Dedifferentiated amniotic fluid mesenchymal stem cell (primary cell): ENCODE measurements around the gene GAS2L2.
A peak's percentile ranks its signal among the peaks of the same experiment; 100 is the strongest.
"Not testable (repeated sequence)": the region's sequence is repeated elsewhere in the genome, so short reads cannot be mapped to it uniquely, and the experiment has no call there.

Experiments used
- DNase-seq: peaks from one replicate; pipeline ENCODE4 v3.0.0-alpha.2; 2016; ENCODE audit errors: extremely low spot score

Gene GAS2L2

DNA sequence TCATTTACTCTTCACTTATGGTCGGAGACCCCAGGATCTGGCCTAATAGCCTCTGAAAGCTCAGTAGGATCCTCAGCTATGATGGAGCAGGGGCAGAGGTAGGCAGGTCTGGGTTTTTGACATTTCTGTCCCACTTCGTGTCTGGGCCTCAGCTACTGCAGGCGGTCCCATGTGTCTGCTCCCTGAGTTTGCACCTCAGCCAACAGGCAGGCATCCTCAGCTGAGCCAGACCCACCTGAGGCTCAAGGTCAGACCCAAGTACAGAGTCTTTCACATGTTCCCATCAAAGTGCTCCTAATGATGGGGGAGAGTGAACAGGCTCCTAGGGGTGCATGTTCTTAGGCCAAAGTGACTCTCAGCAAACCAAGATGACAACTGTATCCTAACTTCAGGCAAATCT lies 24.5 kb downstream of the GAS2L2 start:
- no peak for DNase-seq

DNA sequence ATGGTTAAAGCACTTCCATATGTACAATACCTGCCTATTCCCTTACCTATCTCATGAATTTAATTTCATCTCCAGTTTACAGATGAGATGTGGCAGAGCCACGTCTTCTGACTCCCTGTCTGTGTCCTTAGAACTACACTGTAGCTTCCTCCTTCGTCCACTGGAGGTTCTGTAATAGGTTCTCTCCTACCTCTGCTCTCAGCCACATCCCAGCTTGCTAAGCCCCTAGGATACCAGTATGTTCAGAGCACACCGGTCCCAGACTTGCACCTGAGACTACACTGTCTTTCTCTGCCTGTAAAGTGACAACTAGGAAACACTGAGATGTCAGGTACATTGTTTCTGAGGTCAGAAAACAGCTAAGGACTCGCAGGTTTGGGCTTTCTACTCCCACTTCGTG lies 25.4 kb downstream of the GAS2L2 start:
- DNase-seq: no peak

DNA sequence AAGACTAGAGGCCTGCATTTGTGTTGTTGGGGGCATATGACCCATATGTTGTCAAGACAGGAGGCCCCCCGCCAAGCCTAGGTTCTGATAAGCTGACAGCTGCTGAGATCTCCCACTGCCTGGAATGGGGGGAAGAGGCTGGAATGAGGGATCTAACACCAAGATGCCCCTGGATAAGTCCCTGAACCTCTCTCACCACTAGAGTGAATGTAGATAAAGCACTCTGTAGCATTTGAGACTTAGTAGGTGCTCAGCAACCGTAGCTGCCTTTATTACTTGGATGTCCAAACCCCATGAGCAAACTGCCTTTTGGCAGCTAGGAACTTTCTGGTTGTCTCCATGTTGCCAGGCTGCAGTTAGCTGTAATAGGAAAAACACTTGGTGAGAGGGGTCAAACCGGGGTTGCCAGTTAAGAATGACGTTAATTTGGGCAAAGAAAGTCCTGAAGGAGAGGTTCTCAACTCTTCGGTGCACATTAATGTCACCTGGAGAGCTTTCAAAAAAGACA lies 26.0 kb downstream of the GAS2L2 start:
- no peak for DNase-seq

DNA sequence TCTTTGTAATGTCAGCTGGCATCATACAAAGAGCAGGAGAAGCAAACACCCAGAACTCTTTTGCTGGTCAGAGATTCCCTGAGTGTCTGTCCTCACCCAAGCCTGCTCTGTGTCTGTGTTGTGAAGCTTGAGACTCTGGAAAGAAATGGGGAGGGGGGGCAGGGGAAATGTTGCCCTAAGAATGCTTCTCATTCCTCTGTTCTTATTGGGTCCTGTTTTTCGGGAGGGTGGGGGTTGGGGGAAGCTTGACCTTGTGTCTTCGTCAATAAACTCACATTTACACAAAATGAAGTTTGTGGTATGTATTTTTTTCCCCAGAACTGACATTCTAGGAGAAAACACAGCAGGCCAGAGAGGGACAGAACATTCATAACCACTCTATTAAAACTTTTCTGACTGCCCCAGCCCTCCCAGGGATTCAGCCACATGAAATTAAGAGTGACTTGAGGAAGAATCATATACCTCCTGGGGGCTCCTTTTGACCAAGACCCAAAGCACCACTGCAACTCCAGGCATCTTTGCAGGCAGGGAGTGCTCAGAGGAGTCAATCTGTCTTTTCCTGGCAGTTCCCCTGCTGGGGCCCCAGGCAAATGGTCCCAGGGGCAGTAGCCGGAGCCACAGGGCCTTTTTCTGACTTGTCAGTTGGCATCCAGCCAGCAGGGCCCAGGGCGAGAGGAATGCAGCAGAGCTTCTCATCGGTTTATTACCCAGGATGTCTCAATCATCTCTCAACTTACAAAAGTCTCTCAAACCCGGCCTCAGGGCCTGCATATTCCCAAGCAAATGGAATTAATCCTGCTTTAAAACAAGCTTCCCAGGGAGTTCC lies 26.7 kb downstream of the GAS2L2 start:
- peak; percentile 89 for DNase-seq

DNA sequence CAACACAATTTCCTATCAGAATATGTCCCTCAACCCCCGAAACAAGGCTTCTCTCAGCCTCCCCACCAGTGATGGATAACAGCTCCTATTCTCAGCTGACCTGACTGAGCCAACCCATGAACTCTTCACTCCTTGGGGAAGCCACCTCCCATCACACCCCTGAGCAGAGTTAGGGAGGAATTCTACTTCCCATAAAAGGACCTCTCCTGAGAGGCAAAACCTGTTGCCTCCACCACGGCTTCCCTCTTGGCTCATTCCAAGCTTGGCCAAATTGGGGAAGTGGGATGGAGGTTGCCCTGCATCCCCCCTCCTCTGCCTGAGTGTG lies 27.3 kb downstream of the GAS2L2 start:
- no peak for DNase-seq

DNA sequence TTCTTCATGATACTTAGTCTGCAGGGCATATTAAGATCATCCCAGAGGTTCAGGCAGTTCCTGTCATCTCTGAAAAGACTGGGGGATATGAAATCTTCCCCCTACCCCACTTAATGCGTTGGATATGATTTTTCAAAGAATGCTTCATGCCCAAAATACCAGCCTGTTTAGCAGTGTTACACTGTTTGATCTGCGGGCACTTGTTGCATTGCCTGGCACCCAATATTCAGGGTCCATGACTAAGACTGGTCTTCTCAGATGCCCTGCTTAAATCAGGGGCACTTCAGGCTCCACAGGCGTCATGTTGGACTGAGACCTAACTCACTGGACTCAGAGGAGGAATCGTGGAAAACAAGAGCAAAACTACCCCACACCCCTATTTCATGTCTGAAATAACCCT lies 28.0 kb downstream of the GAS2L2 start:
- no peak for DNase-seq

DNA sequence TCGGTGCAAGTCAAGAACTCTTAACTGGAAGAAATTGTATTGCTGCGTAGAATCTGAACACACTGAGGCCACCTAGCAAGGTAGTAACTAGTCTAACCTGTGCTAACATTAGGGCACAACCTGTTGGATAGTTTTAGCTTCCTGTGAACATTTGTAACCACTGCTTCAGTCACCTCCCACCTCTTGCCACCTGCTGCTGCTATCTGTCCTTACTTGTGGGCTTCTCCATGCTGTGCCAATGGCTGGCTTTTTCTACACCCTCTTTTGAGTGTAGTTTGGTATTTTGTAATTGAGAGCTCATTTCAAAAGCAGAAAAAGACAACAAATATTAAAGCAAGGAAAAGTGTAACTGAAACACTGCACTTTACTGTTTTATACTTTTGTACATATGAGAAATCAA lies 29.3 kb downstream of the GAS2L2 start:
- no peak for DNase-seq

DNA sequence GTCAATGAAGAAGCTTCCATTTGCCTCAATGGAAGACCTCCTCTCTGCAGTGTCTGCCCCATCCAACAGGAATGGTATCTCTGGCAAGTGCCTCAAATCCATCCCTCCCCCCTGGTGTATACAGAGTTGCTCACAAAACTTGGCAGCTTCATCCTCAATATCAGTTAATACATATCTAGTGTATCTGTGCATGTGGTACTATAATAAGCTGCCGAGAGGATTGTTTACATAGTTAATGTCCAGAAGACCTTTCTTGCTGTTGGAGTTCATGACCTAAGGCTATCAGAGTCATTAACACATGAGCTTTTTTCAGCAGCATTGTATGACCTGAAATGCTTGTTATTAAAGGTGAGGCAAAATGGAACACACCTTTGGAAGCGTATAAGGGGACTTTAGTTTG lies 35.6 kb downstream of the GAS2L2 start:
- no peak for DNase-seq

DNA sequence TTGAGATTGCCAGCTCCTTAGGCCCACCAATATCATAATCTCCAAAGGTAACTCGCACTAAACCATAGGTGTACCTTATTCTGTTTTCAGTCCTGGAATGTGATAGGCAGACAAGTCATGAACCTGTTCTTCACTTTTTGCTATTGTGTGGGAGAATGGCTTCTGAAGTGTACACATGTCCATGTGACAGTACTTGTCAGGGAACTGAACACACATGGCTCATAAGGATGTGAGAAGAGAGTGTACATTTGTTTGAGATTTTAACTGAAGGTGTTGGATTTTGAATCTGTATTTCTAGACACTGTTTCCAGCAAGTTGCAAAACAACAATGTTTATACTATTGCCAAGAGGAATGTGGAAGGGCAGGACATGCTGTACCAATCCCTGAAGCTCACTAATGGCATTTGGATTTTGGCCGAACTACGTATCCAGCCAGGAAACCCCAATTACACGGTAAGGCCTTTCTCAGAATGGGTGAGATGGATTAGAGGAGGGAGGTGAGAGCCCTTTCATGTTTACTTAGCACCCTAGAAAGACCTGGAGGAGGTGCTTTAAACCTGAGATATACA lies 36.1 kb downstream of the GAS2L2 start:
- DNase-seq: peak; percentile 29

DNA sequence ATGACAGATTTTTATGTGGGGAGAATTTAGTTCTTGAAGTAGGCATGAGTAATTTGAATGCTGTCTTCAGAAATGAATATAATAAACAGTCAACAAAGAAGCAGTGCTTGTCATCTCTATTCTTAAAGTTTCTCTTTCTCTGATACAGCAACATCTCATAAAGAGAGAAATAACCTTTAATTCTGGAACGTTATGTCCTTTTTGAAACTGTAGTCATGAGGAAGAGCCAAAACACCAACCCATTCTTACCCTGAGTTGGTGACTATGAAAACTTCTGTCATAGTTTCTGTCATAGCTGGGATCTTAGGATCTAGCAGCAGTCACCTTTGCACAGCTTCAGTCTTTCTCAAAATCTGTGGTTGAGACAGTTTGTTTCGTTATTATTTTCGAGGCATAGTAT lies 36.9 kb downstream of the GAS2L2 start:
- no peak for DNase-seq

DNA sequence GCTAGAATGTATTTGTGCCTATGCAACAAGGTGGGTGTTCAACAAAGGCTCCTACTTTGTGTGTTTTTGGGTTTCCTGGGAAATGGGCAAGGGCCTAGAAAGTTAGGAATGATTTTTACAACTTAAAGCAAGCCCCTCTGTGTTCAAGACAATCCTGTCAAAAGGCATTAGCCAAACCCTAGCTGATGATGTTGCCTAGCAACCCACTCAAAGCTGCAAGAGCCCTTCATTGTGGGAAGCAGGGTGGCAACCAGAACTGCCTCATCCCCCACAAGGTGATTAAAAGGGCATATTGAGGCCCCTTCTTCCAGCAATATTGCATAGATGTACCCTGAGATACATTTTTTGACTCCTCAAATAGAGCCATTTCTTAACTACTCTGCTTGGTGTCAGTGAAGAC lies 37.6 kb downstream of the GAS2L2 start:
- no peak for DNase-seq

DNA sequence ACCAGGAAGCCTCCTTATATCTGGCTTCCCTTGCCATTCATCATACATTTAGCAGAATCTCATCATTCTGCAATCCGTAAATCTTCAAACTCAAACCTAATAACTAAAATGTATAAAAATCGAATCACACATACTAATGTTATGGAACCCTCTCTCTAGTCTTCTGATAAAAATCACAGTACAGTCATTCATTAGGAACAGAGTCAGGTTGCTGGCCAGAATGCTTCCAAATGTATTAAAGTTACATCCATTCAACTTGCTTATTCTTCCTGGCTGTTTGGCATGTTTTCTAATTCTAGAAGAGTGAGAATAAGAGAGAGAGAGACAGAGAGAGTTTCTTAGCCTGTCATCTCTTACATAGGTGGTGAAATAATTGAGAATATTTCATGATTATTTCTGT lies 38.1 kb downstream of the GAS2L2 start:
- no peak for DNase-seq

DNA sequence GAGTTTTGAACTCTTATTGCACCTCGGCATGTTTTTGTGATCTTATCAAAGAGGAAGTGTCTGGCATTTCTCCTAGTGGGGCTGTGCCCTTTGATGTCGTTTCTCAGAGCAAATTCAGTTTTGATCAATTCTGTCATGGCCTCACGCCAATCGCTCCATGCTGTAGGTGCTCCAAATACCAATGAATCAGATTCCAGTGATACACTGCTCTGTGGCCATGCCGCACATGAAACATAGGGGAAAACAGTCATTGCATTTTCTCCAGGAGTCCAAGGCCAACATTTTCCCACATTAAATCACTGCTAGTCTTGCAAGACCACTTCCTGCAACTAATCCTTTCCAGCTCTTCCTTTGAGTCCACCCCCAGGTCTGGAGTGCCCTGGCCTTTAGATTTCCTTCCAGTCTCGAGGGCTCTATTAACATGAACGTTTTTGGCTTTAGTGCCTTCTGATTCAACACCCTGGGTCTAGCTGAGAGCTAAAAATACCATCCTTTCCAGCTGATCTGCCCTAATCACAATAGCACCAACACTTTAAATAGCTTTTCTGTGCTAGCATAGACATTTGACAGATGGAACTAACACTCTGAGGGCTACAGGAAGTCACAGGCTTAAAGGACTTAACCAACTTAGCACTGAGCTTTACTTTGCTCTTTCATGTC lies 39.8 kb downstream of the GAS2L2 start:
- peak; percentile 40 for DNase-seq

DNA sequence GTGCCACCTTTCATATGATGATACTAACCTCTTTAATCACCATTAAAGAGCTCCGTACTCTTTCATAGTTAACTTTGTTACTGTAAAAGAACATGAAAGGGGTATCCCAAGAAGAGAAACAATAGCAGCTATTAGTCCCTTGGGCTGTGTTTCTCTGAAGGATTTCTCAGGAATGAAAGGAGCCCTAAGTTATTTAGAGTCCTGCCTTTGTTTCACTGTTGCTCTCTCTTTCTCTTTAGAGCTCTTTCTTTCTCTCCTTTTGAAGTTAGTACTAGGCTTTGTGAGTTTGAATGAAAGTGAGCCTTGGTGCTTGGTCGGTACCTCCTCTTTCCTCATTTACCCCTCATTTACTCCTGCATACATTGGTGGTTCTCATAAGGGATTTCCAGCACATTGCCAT lies 42.1 kb downstream of the GAS2L2 start:
- DNase-seq: no peak

DNA sequence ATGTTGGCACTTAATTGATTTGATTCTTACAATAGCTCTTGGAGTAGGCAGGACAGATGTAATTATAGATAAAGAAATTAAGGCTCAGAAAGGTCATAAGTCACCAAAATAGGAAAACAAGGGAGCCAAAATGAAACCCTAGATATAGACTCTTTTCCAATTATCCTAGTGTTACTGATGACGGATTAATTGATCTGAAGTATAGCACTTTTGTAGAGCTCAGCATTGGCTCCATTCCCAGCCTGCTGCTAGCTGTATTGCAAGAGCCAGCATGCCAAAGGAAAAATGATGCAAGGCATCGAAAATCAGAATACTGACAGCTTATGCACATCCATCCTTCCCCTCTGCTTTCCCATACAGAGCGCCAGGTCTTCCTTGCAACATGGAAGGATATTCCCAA lies 43.2 kb downstream of the GAS2L2 start:
- peak; percentile 81 for DNase-seq

DNA sequence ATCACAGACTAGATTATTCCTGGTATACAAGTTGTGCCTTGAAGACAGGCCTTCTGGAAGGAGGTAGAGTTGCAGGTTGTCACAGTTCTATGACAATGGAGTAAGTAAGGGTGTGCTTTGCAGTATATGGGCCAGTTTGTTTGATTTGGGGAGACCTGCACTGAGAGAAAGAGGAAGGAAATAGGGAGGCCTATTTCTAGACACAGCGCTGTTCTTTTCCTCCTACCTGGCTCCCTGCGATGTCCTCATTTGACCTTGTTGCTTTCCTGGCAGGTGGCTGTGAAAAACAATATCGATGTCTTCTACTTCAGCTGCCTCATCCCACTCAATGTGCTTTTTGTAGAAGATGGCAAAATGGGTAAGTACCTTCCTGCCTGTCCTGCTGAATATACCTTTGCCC lies 44.1 kb downstream of the GAS2L2 start:
- DNase-seq: no peak

DNA sequence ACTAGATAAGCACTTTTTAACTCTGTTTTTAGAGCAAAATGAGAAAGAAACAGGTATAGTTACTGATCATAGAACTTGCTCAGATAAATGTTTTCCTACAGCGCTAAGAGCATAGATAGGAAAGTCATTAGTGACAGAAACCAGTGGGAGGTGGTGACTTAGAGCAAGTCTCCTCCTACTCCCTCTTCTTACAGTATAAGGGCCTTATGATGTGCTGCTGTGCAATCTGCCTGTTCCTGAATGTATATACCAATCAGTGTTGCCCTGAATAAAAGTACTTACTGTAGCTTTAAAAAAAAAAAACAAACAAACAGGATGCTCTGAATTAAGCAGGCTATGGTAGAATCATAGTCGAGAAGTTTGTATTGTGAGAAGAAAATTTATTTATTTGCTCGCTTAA lies 44.9 kb downstream of the GAS2L2 start:
- DNase-seq: no peak

DNA sequence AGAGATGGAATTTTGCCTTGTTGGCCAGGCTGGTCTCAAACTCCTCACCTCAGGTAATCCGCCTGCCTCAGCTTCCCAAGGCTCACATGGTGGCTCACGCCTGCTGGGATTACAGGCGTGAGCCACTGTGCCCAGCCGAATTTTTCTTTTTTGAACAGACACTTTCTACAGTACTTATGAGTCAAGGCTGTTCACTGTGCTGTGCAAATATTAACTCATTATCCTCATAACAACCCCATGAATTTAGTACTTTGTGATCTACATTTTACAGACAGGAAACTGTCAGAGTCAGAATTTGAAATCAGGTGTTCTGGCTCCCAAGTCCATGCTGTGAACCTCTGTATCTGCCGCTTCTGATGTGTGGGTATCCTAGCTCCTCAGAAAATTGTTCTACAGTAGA lies 47.3 kb downstream of the GAS2L2 start:
- no peak for DNase-seq

DNA sequence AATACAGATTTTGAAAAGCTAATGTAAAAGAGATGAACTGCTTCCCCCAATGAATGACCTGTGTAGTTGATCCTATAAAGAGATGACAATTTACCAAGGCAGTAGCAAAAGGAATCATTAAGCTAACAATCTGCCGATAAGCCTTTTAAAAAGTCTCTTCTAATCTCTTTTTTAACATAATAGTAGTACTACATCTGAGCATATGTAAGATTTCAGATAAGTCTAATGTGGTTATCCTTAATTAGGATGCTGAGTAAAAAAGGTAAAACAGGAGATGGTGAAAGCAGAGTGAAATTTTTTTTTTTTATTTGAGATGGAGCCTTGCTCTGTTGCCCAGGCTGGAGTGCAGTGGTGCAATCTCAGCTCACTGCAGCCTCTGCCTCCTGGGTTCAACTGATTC lies 47.8 kb downstream of the GAS2L2 start:
- DNase-seq: no peak

DNA sequence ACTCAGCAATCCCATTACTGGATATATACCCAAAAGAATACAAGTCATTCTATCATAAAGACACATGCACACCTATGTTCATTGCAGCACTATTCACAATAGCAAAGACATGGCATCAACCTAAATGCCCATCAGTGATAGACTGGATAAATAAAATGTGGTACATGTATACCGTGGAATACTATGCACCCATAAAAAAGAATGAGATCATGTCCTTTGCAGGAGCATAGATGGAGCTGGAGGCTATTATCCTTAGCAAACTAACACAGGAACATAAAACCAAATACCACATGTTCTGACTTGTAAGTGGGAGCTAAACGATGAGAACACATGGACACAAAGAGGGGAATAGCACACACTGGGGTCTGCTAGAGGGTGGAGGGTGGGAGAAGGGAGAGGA lies 49.7 kb downstream of the GAS2L2 start:
- not testable (repeated sequence) for DNase-seq

DNA sequence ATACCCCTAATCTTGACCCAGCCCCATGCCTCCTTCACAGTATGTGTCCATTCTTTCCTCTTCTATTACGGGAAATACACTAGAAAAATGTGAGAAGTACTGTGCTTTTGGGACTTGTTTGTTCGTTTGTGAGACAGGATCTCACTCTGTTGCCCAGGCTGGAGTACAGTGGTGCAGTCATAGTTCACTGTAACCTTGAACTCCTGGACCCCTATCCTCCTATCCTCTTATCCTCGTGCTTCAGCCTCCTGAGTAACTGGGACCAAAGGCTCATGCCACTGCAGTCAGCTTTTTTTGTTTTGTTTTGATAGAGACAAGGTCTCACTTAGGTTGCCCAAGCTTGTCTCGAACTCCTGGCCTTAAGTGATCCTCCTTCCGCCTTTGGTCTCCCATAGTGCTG lies 51.5 kb downstream of the GAS2L2 start:
- DNase-seq: no peak

DNA sequence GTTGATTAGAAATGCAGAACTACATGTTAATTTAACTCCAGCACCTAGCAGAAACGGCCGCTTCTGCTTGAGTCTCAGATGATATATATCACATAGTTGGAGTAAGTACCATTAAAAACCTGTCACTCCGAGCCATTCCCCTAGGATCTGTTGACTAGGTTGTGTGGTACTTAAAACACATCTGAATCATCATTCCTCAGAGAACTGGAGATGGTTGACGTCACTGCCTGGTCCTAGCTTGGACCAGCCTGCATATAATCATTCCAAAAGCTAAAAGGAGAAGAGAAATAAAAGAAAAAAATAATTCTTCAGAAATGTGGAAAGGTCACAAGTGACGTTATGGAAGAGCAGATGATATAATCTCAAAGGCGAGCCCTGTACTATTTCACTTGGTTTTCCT lies 52.9 kb downstream of the GAS2L2 start:
- no peak for DNase-seq

DNA sequence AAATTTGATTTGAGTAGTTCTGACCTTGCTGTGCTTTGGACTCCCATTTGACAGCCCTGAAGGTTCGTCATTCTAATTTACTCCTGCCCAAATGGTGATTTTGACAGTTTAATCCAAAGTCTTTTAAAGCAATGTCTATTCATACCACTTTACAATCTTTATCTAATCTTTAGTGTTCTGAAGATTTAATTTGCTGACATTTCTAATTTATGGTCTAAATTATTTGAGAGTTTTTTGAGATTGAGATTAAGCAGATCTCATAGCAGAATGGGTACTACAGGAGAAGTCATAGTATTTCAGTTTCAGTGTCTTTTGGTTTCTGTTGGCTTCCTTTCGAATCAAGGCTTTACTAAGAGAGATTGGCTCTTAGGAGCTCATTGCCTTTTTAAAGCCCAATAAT lies 54.2 kb downstream of the GAS2L2 start:
- DNase-seq: no peak
